ENCODE results near the gene SIRPB2.

- TF ChIP-seq POLR2A (IDR thresholded peaks at IDR 0.05; ENCODE audit: low read depth, low read length) (no peak), POLR2AphosphoS5 (IDR thresholded peaks at IDR 0.05; ENCODE audit: low read depth, low read length) (no peak), TAF1 (IDR thresholded peaks at IDR 0.05; ENCODE audit: borderline replicate concordance, low read depth, low read length) (no peak)
These were observed 23.7 kb downstream of the SIRPB2 start for GRCh38 chr20:1467355-1468116.

All from GM12892 (cell line).